Brain pericyte (primary cell): Measurements from ENCODE around the gene CEACAM5.
"Not testable (repeated sequence)": the region's sequence is repeated elsewhere in the genome, so short reads cannot be mapped to it uniquely, and the experiment has no call there.

Experiments used
- DNase-seq: peaks from one replicate; pipeline ENCODE4 v3.0.0-alpha.2; 2012; ENCODE audit warnings: low read depth, low spot score

The CEACAM5 gene

DNA sequence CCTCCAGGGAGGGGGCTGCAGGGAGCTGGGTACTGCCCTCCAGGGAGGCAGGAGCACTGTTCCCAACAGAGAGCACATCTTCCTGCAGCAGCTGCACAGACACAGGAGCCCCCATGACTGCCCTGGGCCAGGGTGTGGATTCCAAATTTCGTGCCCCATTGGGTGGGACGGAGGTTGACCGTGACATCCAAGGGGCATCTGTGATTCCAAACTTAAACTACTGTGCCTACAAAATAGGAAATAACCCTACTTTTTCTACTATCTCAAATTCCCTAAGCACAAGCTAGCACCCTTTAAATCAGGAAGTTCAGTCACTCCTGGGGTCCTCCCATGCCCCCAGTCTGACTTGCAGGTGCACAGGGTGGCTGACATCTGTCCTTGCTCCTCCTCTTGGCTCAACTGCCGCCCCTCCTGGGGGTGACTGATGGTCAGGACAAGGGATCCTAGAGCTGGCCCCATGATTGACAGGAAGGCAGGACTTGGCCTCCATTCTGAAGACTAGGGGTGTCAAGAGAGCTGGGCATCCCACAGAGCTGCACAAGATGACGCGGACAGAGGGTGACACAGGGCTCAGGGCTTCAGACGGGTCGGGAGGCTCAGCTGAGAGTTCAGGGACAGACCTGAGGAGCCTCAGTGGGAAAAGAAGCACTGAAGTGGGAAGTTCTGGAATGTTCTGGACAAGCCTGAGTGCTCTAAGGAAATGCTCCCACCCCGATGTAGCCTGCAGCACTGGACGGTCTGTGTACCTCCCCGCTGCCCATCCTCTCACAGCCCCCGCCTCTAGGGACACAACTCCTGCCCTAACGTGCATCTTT is 7.8 kb upstream of the CEACAM5 start:
- no peak for DNase-seq

DNA sequence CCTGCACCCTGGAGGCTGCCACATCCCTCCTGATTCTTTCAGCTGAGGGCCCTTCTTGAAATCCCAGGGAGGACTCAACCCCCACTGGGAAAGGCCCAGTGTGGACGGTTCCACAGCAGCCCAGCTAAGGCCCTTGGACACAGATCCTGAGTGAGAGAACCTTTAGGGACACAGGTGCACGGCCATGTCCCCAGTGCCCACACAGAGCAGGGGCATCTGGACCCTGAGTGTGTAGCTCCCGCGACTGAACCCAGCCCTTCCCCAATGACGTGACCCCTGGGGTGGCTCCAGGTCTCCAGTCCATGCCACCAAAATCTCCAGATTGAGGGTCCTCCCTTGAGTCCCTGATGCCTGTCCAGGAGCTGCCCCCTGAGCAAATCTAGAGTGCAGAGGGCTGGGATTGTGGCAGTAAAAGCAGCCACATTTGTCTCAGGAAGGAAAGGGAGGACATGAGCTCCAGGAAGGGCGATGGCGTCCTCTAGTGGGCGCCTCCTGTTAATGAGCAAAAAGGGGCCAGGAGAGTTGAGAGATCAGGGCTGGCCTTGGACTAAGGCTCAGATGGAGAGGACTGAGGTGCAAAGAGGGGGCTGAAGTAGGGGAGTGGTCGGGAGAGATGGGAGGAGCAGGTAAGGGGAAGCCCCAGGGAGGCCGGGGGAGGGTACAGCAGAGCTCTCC is 6.9 kb upstream of the CEACAM5 start:
- no peak for DNase-seq

DNA sequence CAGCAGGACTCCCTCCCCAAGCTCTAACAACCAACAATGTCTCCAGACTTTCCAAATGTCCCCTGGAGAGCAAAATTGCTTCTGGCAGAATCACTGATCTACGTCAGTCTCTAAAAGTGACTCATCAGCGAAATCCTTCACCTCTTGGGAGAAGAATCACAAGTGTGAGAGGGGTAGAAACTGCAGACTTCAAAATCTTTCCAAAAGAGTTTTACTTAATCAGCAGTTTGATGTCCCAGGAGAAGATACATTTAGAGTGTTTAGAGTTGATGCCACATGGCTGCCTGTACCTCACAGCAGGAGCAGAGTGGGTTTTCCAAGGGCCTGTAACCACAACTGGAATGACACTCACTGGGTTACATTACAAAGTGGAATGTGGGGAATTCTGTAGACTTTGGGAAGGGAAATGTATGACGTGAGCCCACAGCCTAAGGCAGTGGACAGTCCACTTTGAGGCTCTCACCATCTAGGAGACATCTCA is 6.2 kb upstream of the CEACAM5 start:
- no peak for DNase-seq

DNA sequence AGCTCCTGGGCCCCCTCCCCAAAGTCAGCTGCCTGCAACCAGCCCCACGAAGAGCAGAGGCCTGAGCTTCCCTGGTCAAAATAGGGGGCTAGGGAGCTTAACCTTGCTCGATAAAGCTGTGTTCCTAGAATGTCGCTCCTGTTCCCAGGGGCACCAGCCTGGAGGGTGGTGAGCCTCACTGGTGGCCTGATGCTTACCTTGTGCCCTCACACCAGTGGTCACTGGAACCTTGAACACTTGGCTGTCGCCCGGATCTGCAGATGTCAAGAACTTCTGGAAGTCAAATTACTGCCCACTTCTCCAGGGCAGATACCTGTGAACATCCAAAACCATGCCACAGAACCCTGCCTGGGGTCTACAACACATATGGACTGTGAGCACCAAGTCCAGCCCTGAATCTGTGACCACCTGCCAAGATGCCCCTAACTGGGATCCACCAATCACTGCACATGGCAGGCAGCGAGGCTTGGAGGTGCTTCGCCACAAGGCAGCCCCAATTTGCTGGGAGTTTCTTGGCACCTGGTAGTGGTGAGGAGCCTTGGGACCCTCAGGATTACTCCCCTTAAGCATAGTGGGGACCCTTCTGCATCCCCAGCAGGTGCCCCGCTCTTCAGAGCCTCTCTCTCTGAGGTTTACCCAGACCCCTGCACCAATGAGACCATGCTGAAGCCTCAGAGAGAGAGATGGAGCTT is 4.7 kb upstream of the CEACAM5 start:
- no peak for DNase-seq

DNA sequence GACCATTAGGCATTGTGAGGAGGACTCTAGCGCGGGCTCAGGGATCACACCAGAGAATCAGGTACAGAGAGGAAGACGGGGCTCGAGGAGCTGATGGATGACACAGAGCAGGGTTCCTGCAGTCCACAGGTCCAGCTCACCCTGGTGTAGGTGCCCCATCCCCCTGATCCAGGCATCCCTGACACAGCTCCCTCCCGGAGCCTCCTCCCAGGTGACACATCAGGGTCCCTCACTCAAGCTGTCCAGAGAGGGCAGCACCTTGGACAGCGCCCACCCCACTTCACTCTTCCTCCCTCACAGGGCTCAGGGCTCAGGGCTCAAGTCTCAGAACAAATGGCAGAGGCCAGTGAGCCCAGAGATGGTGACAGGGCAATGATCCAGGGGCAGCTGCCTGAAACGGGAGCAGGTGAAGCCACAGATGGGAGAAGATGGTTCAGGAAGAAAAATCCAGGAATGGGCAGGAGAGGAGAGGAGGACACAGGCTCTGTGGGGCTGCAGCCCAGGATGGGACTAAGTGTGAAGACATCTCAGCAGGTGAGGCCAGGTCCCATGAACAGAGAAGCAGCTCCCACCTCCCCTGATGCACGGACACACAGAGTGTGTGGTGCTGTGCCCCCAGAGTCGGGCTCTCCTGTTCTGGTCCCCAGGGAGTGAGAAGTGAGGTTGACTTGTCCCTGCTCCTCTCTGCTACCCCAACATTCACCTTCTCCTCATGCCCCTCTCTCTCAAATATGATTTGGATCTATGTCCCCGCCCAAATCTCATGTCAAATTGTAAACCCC is 2.8 kb upstream of the CEACAM5 start:
- no peak for DNase-seq

DNA sequence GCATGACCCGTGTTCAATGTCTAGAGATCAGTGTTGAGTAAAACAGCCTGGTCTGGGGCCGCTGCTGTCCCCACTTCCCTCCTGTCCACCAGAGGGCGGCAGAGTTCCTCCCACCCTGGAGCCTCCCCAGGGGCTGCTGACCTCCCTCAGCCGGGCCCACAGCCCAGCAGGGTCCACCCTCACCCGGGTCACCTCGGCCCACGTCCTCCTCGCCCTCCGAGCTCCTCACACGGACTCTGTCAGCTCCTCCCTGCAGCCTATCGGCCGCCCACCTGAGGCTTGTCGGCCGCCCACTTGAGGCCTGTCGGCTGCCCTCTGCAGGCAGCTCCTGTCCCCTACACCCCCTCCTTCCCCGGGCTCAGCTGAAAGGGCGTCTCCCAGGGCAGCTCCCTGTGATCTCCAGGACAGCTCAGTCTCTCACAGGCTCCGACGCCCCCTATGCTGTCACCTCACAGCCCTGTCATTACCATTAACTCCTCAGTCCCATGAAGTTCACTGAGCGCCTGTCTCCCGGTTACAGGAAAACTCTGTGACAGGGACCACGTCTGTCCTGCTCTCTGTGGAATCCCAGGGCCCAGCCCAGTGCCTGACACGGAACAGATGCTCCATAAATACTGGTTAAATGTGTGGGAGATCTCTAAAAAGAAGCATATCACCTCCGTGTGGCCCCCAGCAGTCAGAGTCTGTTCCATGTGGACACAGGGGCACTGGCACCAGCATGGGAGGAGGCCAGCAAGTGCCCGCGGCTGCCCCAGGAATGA is 1.5 kb upstream of the CEACAM5 start:
- DNase-seq = no peak

DNA sequence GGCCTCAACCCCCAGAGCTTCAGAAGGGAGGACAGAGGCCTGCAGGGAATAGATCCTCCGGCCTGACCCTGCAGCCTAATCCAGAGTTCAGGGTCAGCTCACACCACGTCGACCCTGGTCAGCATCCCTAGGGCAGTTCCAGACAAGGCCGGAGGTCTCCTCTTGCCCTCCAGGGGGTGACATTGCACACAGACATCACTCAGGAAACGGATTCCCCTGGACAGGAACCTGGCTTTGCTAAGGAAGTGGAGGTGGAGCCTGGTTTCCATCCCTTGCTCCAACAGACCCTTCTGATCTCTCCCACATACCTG is 969 bp upstream of the CEACAM5 start:
- no peak for DNase-seq

DNA sequence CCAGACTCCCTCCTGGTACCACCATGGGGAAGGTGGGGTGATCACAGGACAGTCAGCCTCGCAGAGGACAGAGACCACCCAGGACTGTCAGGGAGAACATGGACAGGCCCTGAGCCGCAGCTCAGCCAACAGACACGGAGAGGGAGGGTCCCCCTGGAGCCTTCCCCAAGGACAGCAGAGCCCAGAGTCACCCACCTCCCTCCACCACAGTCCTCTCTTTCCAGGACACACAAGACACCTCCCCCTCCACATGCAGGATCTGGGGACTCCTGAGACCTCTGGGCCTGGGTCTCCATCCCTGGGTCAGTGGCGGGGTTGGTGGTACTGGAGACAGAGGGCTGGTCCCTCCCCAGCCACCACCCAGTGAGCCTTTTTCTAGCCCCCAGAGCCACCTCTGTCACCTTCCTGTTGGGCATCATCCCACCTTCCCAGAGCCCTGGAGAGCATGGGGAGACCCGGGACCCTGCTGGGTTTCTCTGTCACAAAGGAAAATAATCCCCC is 505 bp upstream of the CEACAM5 start:
- DNase-seq = no peak

DNA sequence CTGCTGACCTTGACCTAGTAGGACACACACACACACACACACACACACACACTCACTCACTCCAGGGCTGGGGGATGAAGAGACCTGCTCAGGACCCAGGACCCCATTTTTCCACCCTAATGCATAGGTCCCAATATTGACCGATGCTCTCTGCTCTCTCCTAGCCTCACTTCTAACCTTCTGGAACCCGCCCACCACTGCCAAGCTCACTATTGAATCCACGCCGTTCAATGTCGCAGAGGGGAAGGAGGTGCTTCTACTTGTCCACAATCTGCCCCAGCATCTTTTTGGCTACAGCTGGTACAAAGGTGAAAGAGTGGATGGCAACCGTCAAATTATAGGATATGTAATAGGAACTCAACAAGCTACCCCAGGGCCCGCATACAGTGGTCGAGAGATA is 1.1 kb downstream of the CEACAM5 start:
- DNase-seq = not testable (repeated sequence)

DNA sequence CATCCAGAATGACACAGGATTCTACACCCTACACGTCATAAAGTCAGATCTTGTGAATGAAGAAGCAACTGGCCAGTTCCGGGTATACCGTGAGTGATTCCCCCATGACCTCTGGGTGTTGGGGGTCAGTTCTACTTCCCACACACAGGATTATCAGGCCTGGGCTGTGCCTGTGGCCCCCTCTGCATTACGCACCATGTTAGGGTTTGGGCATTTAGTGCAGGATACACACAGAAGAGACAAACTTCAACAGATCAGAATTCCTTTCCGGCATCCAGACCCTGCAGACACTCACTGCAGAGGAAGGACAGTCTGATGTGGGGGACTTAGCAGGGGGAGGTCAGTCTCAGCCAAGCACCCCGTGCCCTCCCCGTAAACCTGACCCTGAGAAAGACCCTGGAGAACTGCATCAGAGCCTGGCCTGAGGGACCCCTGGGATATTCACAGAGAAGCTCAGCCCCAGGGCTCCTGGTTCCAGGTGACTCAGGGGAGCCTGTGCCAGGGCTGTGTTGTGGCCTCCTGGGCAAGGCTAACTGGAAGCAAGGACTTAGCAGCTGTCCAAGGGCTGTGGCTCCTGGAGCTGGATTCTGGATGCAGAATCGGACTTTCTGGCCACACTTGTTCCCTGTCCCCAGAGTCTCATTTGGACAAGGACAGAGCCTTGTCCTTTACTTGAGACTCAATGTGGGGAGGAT is 1.7 kb downstream of the CEACAM5 start:
- DNase-seq = no peak

DNA sequence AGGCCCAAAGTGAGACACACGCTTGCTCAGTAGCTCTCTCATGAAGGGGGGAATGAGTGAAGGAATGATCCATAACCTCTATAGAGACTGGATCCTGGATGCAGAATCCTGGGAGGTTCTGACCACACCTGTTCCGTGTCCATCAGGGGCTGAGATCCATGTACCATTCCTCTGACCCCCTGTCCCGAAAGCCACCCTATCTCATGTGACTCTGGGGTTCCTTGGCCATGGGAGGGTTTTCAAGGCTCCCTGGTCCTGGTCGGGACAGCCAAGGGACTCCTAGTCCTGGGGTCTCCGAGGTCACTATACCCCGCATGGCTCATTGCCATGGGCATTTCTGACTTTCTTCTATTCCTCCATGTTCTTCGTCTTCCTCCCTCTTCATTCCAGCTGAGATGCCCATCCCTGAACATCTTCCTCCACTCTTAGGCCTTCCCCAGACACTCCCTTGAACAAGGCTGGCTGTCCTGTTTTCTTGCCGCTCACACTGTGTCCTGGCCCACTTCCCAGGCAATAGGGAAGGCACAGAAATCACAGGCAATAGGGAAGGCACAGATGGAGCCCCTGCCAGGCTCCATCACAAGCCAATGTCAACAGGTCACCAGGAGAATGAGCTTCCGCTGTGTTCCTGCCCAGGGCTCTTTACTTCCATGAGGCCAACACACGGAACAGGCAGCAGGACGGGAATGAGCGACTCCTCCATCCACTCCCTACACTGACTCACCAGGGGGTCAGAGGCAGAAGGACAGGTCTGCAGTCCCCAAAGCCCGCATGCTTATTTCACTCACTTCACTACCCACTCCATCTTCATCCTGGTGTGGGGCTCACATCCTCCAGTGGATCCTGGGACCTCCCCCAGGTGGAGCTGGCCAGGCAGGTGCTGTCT is 3.2 kb downstream of the CEACAM5 start:
- no peak for DNase-seq

DNA sequence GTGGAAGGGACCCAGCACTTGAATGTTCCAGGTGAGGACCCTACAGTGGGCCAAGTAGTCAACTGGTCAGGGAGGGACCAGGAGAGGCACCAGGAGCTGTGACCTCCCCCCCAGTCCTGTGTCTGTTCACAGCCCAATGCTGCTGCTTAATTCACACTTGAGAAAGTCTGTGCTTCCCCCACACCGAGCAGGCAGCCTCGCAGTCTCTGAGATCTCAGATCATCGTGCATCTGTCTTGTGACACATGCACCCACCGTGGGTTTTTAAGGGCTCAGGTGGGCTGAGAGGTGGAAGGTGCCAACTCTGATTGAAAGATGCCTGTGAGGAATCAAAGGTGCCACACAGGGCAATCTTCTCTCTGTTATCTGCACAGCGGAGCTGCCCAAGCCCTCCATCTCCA is 6.2 kb downstream of the CEACAM5 start:
- DNase-seq = no peak

DNA sequence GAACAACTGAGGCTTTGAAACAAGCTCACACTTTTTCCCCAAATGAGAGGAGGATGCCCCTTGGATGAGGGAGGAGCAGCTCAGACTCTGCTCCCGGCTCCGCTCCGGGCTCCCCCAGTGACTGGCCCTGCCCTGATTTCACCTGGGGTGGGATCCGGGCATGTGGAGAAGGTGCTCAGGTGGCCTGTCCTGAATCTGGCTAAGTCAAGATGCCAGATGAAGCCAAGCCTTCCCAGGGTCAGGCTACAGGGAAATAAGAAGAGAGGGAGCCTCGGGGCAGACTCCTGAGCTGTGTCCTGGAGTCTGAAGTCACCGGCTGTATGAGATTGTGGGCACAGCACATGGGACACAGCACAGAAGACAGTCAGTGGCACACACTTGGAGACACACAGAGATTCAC is 10.3 kb downstream of the CEACAM5 start:
- DNase-seq = no peak

DNA sequence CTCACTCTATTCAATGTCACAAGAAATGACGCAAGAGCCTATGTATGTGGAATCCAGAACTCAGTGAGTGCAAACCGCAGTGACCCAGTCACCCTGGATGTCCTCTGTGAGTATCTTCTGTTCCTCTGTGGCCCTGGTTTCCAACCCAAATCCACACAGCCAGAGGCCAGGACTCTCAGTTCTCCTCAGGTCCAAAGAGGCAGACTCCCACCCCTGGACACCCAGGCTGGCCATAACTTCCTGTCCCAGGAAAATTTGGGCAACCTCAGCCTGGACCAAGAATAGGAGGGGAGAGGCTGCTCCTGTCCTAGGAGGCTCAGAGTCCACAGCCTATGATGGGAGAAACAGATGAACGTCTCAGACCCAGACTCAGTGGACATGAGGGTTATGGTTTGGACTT is 11.7 kb downstream of the CEACAM5 start:
- no peak for DNase-seq

DNA sequence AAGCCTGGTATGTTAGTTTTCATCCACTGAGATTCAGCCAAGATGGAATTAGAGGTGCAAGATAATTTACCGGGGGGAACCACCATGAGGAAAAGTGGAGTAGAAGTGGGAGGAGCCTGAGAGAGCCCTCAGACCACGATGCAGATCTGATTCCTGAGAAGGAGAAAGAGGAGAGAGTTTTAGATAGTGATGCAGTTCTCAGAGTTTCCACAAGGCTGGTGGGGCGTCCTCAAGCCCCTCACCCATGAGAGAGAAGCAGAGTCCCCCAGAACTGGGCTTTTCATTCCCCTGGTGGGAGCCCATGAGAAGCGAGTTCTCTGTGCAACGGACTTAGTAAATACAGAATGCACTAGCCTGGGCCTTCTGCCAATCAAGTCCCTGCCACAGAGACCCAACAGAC is 18.1 kb downstream of the CEACAM5 start:
- no peak for DNase-seq

DNA sequence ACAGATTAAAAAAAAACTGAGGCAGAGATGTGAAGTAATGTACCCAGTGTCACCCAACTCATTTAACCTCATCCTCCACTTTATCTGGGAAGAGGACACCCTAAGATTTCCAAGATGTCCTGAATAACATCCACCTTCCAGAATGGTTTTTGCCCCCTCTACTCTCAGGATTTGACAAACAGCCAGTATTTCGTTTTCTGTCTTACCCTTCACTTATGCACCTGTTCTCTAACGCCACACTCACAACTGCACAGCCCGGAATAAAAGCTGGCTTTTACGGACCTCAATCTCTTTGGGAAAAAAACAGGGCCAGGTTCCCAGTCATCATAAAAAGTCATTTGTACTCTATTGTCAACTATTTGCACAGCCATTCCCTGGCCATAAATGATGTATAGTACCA is 25.7 kb downstream of the CEACAM5 start:
- DNase-seq = no peak

DNA sequence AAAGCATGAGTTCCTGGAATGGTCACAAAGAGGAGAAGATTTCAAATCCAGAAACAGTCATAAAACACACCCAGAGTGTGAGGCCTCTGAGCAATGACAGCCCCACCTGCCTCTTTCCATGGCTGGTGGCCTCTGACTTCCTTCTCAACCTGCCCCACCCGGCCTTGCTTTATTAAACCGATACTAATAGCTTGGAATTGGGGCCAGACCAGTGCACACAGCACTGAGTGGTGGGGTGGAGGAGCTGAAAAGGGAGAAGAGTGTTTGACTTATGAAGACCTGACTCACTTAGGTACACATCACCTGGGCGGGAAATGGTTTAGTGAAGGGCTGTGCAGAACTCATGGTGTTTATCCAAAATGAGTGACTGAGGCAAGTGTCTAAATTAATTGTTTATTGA is 26.2 kb downstream of the CEACAM5 start:
- no peak for DNase-seq

DNA sequence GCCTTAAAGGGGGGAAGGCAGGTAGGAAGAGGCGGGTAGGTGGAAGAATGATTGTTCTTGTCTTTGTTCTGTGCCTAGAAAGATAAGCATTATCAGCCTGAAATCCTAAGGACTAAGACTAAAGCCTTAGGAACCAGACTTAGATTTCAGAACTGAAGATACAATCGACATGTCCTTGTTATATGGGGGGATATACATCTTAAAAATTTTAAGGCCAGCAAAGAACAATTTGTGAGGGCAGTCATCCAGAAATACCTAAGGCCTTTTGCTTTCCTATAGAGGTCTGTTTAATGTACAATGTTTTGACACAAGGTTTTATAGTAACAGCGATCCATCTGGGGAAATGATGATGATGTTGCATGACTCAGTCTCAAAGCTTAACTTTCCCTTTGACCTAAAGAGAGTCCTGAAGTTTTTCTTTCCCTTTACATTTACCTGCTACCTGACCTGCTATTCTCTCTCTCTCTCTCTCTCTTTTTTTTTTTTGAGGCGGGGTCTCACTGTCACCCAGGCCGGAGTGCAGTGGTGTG is 26.7 kb downstream of the CEACAM5 start:
- no peak for DNase-seq

DNA sequence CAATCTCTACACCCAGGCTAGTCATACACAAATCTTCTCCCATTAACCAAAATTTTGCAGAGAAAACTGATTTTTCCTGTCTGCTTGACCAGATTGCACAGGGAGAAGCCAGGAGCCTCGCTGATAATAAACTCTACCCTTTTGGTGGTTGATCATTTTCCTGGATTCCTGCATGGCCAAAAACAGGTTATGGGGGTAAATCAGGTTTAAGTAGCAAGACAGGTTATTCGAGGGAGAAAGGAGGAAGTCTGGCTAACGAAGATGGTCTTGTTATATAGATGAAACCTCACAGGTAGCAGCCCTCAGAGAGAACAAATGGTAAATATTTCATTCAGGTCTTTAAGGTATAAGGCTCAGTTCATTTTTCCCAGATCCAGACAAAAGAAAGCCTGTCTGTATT is 30.9 kb downstream of the CEACAM5 start:
- DNase-seq = no peak
